SJCRH30 (cell line): ENCODE measurements around the gene CDK17. TPM values are rescaled to one million over a fixed set of nuclear protein-coding genes. Genes with fewer than 3 reads are reported as not detected.
"Not testable (repeated sequence)": the region's sequence is repeated elsewhere in the genome, so short reads cannot be mapped to it uniquely, and the experiment has no call there.

ENCODE experiments used
- DNase-seq, 2 experiments: peaks; one replicate each; pipeline ENCODE4 v3.0.0-alpha.2; 2015 to 2020
- H3K27ac ChIP-seq: fragments of 250-450 bp; sonication (Bioruptor Pico); 2 replicates; pipeline ENCODE4 v1.5.1; 2020; ENCODE audit warnings: mild to moderate bottlenecking, moderate library complexity
- H3K27me3 ChIP-seq: fragments of 250-450 bp; sonication (Bioruptor Pico); 2 replicates; pipeline ENCODE4 v1.5.1; 2020; ENCODE audit warnings: mild to moderate bottlenecking, moderate library complexity
- H3K36me3 ChIP-seq: fragments of 250-450 bp; sonication (Bioruptor Pico); 2 replicates; pipeline ENCODE4 v1.5.1; 2020; ENCODE audit warnings: mild to moderate bottlenecking, moderate library complexity
- H3K4me1 ChIP-seq: fragments of 250-450 bp; sonication (Bioruptor Pico); 2 replicates; pipeline ENCODE4 v1.5.1; 2020; ENCODE audit warnings: mild to moderate bottlenecking, moderate library complexity
- H3K4me3 ChIP-seq: fragments of 250-450 bp; sonication (Bioruptor Pico); 2 replicates; pipeline ENCODE4 v1.5.1; 2020; ENCODE audit warnings: mild to moderate bottlenecking, moderate library complexity
- H3K9me3 ChIP-seq: fragments of 250-450 bp; sonication (Bioruptor Pico); replicated peaks from 2 replicates; pipeline ENCODE4 v1.5.1; 2020; ENCODE audit warnings: mild to moderate bottlenecking, moderate library complexity
- total RNA-seq: library from RNA; depleted of rRNA; stranded (reverse); fragments of >200 nt; shearing (Covaris generic); gene quantifications from 2 replicates; pipeline ENCODE4 v1.2.3, GENCODE V29; 2014

The CDK17 gene
- total RNA-seq, 1 experiment from 2014 or later = 28.0 TPM

GRCh38 chr12:96403870-96404269 is 3.6 kb upstream of the CDK17 start:
- Histone ChIP-seq H3K9me3 (no peaks in the 10 kb centered on the region), H3K27ac (no peak overlapping the region), H3K4me1 (peaks cover 3% of the 10 kb centered on the region; the same call in 1 of the 2 replicates), H3K4me3 (no peak overlapping the region), H3K27me3 (no peaks in the 10 kb centered on the region), H3K36me3 (no peaks in the 10 kb centered on the region)
- DNase-seq = no peak

- not testable (repeated sequence) for H3K27ac ChIP-seq, DNase-seq, H3K9me3 ChIP-seq
Measured at GRCh38 chr12:96402522-96402921, 2.3 kb upstream of the CDK17 start.

GRCh38 chr12:96402061-96402460 is 1.8 kb upstream of the CDK17 start:
- Histone ChIP-seq H3K27ac (no peak overlapping the region), H3K27me3 (no peaks in the 10 kb centered on the region), H3K36me3 (no peaks in the 10 kb centered on the region), H3K9me3 (no peaks in the 10 kb centered on the region), H3K4me1 (peaks cover 9% of the 10 kb centered on the region), H3K4me3 (peak overlapping the region; percentile 96)
- peak in 1 of 2 experiments; percentile 9 for DNase-seq

More at GRCh38 chr12:96402522-96402921, 2.3 kb upstream of the CDK17 start:
- H3K36me3 ChIP-seq, H3K4me1 ChIP-seq, H3K27me3 ChIP-seq, H3K4me3 ChIP-seq: not testable (repeated sequence)

- Histone ChIP-seq H3K27me3 (no peaks in the 10 kb centered on the region), H3K4me1 (peaks cover 9% of the 10 kb centered on the region), H3K36me3 (no peaks in the 10 kb centered on the region), H3K9me3 (no peaks in the 10 kb centered on the region), H3K4me3 (peak overlapping the region; percentile 96), H3K27ac (no peak overlapping the region)
- peak in 1 of 2 experiments; percentile 44 for DNase-seq
Measured at GRCh38 chr12:96401076-96401871, 1.0 kb upstream of the CDK17 start.

DNA sequence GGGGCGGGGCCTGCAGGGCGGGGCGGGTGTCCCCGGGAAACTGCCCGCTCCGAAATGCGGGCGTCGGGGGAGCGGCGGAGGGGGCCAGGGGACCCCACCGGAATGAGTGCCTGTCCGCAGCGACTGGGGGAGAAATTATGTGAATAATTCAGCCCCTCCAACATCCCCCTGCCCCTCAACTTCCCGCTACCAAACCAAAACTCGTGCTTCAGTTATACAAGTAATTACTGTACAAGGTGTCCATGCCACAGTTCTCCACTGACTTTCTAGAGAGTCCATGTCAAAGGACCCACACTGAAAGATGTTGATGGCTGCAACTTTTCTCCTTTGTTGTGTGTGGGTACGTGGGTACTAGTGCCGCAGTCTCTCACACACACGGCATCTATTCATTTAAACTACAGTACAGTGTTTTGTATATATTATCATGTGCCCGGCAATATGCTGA is 414 bp upstream of the CDK17 start:
- no peak overlapping the region for H3K27ac ChIP-seq
- no peaks in the 10 kb centered on the region for H3K27me3 ChIP-seq
- H3K9me3 ChIP-seq = no peaks in the 10 kb centered on the region
- H3K4me1 ChIP-seq = peaks cover 9% of the 10 kb centered on the region
- peak in 1 of 2 experiments; percentile 57 for DNase-seq
- no peaks in the 10 kb centered on the region for H3K36me3 ChIP-seq
- H3K4me3 ChIP-seq = peak overlapping the region; percentile 96

GRCh38 chr12:96399120-96399918 is 920 bp downstream of the CDK17 start:
- Histone ChIP-seq H3K4me3 (peak overlapping the region; percentile 96), H3K27ac (peak overlapping the region; percentile 83), H3K9me3 (no peaks in the 10 kb centered on the region), H3K36me3 (no peaks in the 10 kb centered on the region), H3K27me3 (no peaks in the 10 kb centered on the region), H3K4me1 (peaks cover 9% of the 10 kb centered on the region)
- peak; percentile 46 to 58 for DNase-seq

- H3K36me3 ChIP-seq = no peaks in the 10 kb centered on the region
- no peaks in the 10 kb centered on the region for H3K9me3 ChIP-seq
- H3K4me3 ChIP-seq = peak overlapping the region; percentile 96
- no peaks in the 10 kb centered on the region for H3K27me3 ChIP-seq
- peak overlapping the region; percentile 83 for H3K27ac ChIP-seq
- peaks cover 9% of the 10 kb centered on the region for H3K4me1 ChIP-seq
- DNase-seq = peak in 1 of 2 experiments; percentile 15
Measured at GRCh38 chr12:96398424-96399119, 1.7 kb downstream of the CDK17 start.

DNA sequence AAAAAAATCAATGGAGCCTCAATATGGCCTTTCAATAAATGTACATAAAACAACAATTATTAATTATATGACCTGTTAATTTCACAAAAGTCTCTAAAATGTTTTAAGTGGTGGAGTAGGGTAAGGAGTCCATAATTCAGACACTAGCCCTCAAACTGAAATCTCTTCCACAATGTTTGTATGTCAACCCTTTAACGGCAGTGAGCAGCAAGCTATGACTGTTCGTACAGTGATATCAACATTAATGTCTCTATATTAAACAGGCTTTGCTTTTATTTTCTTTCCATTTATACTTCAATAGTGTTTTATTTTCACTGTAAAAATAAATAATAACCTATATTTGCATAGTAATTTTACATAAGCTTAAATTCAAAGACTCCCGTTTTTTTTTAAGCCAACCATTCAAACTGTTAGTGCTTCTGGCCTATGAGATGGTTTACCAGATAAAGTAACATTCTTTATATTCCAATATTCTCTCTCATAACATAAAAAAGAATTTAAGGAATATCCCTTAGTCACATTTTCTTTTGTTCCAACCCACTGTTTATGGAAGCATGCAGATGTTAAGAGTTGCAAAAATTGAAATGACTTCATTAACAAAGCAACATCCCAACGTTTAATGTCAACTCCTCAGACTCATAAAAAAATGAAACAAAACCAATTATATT is 2.3 kb downstream of the CDK17 start:
- Histone ChIP-seq H3K4me1 (peaks cover 9% of the 10 kb centered on the region), H3K27me3 (no peaks in the 10 kb centered on the region), H3K9me3 (no peaks in the 10 kb centered on the region), H3K36me3 (no peaks in the 10 kb centered on the region), H3K4me3 (peak overlapping the region; percentile 96), H3K27ac (no peak overlapping the region)
- DNase-seq = peak in 1 of 2 experiments; percentile 9

DNA sequence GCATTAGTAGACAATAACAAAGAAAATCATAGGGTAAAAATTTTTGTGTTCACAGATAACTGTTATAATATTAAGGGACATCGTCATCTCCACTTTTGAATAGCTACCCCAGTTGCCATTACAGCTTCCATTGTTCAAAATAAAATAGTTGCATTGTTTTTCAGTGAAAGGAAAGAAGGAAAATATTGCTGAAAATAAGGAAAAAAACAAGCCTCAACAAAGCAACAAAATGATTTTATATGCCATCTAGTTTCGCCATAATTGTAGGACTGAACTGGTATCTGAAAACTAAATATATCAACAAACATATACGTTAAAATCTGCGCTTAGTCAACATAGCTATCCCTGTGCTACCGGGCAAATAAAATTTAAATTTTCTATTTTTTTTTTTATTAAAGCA is 3.3 kb downstream of the CDK17 start:
- Histone ChIP-seq H3K27ac (no peak overlapping the region), H3K9me3 (no peaks in the 10 kb centered on the region), H3K27me3 (no peaks in the 10 kb centered on the region), H3K4me3 (no peak overlapping the region), H3K4me1 (peaks cover 9% of the 10 kb centered on the region), H3K36me3 (no peaks in the 10 kb centered on the region)
- DNase-seq = no peak

GRCh38 chr12:96396209-96396608 is 4.0 kb downstream of the CDK17 start:
- Histone ChIP-seq H3K4me3 (no peak overlapping the region), H3K27ac (no peak overlapping the region), H3K9me3 (no peaks in the 10 kb centered on the region), H3K4me1 (peaks cover 9% of the 10 kb centered on the region), H3K36me3 (no peaks in the 10 kb centered on the region), H3K27me3 (no peaks in the 10 kb centered on the region)
- DNase-seq = no peak

- H3K4me3 ChIP-seq = no peak overlapping the region
- H3K9me3 ChIP-seq = no peaks in the 10 kb centered on the region
- H3K27me3 ChIP-seq = no peaks in the 10 kb centered on the region
- no peaks in the 10 kb centered on the region for H3K36me3 ChIP-seq
- no peak for DNase-seq
- no peak overlapping the region for H3K27ac ChIP-seq
- peaks cover 9% of the 10 kb centered on the region for H3K4me1 ChIP-seq
Measured at GRCh38 chr12:96395236-96395635, 5.0 kb downstream of the CDK17 start.

- not testable (repeated sequence) for H3K4me1 ChIP-seq, DNase-seq, H3K4me3 ChIP-seq, H3K27me3 ChIP-seq, H3K9me3 ChIP-seq, H3K36me3 ChIP-seq, H3K27ac ChIP-seq
Measured at GRCh38 chr12:96393229-96393628, 7.0 kb downstream of the CDK17 start.

DNA sequence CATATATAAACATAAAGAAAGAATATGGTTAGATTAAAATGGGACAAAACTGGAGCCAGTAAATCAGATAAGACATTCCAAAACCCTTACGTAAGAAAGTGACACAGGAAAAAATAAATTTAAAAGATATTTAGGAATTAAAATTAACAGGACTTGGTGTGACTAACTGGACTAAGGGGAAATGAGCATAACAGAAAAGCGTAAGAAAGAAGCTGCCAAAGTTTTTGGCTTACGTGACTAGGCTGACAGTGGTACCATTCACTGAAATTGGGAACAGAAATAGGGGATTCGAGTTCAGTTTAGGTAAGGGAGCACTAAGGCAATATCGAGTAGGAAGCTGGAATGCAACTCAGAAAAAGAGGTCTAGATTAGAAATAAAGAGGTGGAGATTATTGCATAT is 7.8 kb downstream of the CDK17 start:
- DNase-seq = no peak
- H3K27me3 ChIP-seq = no peaks in the 10 kb centered on the region
- H3K4me3 ChIP-seq = no peak overlapping the region
- H3K4me1 ChIP-seq = peaks cover 2% of the 10 kb centered on the region
- H3K9me3 ChIP-seq = no peaks in the 10 kb centered on the region
- H3K27ac ChIP-seq = no peak overlapping the region
- no peaks in the 10 kb centered on the region for H3K36me3 ChIP-seq

DNA sequence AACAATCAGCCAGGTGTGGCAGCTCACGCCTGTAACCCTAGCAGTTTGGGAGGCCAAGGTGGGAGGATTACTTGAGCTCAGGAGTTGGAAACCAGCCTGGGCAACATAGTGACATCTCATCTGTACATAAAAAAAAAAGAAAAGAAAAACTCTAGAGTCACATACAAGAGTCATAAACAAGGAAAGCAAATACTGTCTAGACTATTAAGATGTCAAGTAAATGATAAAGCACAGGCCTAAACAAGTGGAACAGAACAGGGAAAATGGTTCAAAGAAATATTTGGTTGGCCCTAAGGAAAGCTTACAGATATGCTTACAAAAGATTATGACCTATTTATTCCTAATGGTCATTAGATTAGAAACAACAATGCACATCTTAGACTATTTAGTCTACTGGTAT is 12.3 kb downstream of the CDK17 start:
- no peak for DNase-seq
- Histone ChIP-seq H3K27ac (no peak overlapping the region), H3K4me3 (no peak overlapping the region), H3K4me1 (no peaks in the 10 kb centered on the region), H3K36me3 (no peaks in the 10 kb centered on the region), H3K27me3 (no peaks in the 10 kb centered on the region), H3K9me3 (no peaks in the 10 kb centered on the region)
